HG02885 (cell line): ENCODE measurements around the gene WT1.
A peak's percentile ranks its signal among the peaks of the same experiment; 100 is the strongest.
"Not testable (repeated sequence)": the region's sequence is repeated elsewhere in the genome, so short reads cannot be mapped to it uniquely, and the experiment has no call there.

Experiments
- ATAC-seq: cut with Tn5 transposase; IDR thresholded peaks from one replicate; pipeline ENCODE4 v1.9.1; 2021; ENCODE audit warnings: mild to moderate bottlenecking; ENCODE audit not compliant: unreplicated experiment, poor library complexity

Gene WT1

GRCh38 chr11:32390712-32391111 is 44.6 kb downstream of the WT1 start:
- ATAC-seq, result no peak

GRCh38 chr11:32388871-32389770 is 46.2 kb downstream of the WT1 start:
- ATAC-seq, result no peak

GRCh38 chr11:32388365-32388764 is 47.0 kb downstream of the WT1 start:
- ATAC-seq, result no peak

GRCh38 chr11:32387411-32387810 is 47.9 kb downstream of the WT1 start:
- ATAC-seq, result no peak

GRCh38 chr11:32386770-32387377 is 48.5 kb downstream of the WT1 start:
- no peak for ATAC-seq

- ATAC-seq, result no peak
Observed at GRCh38 chr11:32385998-32386397, 49.3 kb downstream of the WT1 start.

GRCh38 chr11:32382339-32383049 is 52.8 kb downstream of the WT1 start:
- ATAC-seq, result no peak

GRCh38 chr11:32381179-32381578 is 54.2 kb downstream of the WT1 start:
- ATAC-seq, result no peak

- ATAC-seq, result no peak
Observed at GRCh38 chr11:32379719-32380118, 55.6 kb downstream of the WT1 start.

- ATAC-seq, result no peak
Observed at GRCh38 chr11:32375826-32376225, 59.5 kb downstream of the WT1 start.

- no peak for ATAC-seq
Observed at GRCh38 chr11:32374261-32374711, 61.1 kb downstream of the WT1 start.

GRCh38 chr11:32369987-32370386 is 65.4 kb downstream of the WT1 start:
- not testable (repeated sequence) for ATAC-seq

- no peak for ATAC-seq
Observed at GRCh38 chr11:32366666-32367065, 68.7 kb downstream of the WT1 start.

GRCh38 chr11:32365192-32365591 is 70.1 kb downstream of the WT1 start:
- no peak for ATAC-seq

GRCh38 chr11:32358729-32359128 is 76.6 kb downstream of the WT1 start:
- no peak for ATAC-seq

- no peak for ATAC-seq
Observed at GRCh38 chr11:32353884-32354283, 81.5 kb downstream of the WT1 start.

GRCh38 chr11:32348502-32348901 is 86.8 kb downstream of the WT1 start:
- no peak for ATAC-seq

GRCh38 chr11:32344946-32345345 is 90.4 kb downstream of the WT1 start:
- ATAC-seq, result no peak

- ATAC-seq, result peak; percentile 60
Observed at GRCh38 chr11:32343325-32344008, 91.9 kb downstream of the WT1 start.
